NOMO-1 (cell line): ENCODE measurements around the gene IL17RA.
"Not testable (repeated sequence)": the region's sequence is repeated elsewhere in the genome, so short reads cannot be mapped to it uniquely, and the experiment has no call there.

Source experiments
- DNase-seq, 2 experiments: peaks; one replicate each; lab custom pipeline; 2025; ENCODE audit not compliant: unreplicated experiment in 2 of 2; lab: John Stamatoyannopoulos, UW

The IL17RA gene

DNA sequence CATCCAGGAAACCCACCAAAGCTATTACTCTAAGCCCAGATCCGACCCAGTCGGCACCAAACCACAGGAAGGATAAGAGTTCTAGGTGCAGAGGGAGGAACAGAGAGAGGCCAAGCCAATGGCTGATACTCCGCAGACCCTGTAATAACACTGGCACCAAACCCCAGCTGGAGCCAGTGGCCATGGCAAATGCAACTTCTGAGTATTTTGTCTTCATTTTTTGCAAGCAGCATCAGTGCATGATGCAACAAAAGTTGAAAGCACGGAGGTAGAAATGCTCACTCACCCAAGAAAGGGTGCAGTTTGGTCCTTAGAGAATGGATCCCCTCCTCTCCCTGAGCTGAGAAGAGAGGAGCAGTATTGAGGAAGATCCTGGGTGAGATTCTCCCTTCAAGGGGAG, 33.5 kb downstream of the IL17RA start:
- DNase-seq, result no peak

DNA sequence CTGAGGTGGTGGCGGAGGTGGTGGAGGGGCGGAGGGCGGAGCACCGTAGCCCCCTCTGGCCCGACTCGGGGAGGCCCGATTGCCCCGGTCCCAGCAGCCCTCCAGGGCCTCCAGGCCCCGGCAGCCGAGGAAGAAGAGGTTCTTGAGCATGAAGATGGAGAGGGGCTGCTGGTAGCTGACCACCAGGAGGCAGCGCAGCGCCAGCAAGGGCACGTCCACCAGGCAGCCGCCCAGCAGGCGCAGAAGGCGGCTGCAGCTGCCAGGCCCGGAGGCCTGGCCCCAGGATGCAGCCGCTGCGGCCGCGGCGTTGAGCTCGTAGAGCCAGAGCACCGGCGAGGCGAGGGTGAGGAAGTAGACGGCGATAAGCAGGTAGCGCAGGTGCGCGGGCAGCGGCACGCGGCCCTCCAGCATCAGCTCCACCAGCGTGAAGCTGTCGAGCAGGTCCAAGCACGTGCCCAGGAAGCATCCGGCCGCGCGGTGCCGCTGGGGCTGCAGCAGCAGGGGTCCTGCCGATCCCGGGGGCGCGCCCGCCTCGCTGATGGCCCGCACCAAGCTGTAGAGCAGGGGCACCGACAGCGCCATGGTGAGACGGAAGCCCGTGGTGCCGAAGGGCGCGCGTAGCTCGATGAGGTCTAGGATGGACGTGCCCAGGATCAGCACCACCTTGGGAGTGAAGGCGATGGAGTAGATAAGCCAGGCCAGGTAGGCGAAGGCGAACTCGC, 34.8 kb downstream of the IL17RA start:
- DNase-seq, result peak in 1 of 2 experiments; percentile 14

- peak; percentile 27 to 46 for DNase-seq
These were observed 35.5 kb downstream of the IL17RA start for GRCh38 chr22:17120281-17120680.

- peak in 1 of 2 experiments; percentile 43 for DNase-seq
These were observed 36.0 kb downstream of the IL17RA start for GRCh38 chr22:17120711-17121232.

- DNase-seq, result peak; percentile 24 to 58
These were observed 36.7 kb downstream of the IL17RA start, which contains the start of gene TMEM121B for GRCh38 chr22:17121233-17122195. TSS of gene TMEM121B (minus strand) at chr22:17121360. CDS start at chr22:17121127, 233 bp downstream.

DNA sequence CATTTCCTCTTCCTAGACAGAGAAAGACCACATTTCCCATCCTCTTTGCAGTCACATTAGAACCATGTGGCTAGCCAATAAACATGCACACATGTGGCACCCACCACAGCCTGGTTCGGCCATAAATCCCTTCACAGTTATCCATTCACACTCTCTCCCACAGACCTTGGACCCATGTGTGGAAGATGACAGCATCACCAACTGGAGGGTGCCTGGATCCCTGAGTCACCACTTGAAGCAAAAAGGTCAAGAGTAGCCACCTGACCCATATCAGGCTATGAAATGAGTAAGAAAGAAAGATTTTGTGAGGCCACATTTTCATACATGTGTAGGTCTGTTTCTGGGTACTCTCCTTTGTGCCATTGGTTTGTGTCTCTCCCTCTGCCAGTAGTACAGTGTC, 45.4 kb downstream of the IL17RA start:
- no peak for DNase-seq

DNA sequence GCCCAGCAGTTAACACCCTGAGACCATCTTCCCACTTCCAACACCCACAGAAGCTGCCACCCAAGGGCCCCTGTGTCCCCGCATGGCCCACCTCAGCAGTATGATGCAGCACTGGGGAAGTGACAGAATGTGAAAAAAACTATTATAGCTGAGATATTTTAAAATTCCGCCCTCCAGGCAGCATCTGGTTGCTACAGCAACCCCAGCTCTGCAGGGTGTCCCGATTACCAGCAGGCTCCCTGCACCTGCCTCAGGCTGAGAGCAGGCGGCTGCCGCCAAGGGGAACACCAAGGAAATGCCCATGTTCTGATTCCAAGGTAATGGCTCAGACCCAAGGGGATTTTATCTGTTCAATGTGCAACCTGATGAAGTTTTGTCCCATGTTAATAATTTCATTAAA, 46.9 kb downstream of the IL17RA start:
- DNase-seq, result no peak

DNA sequence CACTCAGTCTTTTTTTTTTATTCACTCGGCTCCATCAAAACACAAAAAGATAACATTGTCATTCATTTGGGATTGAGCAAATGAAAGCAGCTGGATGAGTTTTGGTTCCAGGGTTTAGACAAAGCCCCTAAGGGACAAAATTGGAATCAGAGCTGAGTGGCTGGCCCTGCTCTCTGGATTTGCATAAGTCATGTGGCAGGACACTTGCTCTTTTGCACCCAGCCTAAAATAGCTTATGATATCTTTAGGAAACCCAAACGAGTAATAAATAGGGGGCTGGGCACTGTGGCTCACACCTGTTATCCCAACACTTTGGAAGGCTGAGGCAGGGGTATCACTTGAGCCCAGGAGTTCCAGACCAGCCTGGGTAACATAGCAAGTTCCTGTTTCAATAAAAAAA, 47.3 kb downstream of the IL17RA start:
- no peak for DNase-seq

DNA sequence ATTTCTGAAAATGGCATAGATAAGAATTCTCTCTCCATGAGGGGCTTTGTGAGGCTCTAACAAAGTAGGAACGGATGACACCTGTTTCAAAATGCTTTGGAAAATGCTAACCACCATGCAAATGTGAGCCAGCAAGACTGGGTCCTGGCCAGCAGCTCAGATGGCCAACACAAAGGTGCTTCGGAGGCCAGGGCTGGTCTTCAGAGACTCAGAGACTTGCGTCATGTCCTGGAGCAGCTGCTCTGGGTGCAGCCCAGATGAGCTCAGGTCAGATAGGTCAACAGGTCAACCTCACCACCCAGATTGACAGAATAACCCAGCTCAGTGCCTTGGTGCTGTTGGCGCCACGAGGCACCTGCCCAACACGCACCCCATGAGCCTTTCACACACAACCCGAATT, 48.3 kb downstream of the IL17RA start:
- no peak for DNase-seq

GRCh38 chr22:17135153-17135760, 50.5 kb downstream of the IL17RA start:
- DNase-seq, result no peak

- no peak for DNase-seq
These were observed 52.4 kb downstream of the IL17RA start for GRCh38 chr22:17137170-17137569.

DNA sequence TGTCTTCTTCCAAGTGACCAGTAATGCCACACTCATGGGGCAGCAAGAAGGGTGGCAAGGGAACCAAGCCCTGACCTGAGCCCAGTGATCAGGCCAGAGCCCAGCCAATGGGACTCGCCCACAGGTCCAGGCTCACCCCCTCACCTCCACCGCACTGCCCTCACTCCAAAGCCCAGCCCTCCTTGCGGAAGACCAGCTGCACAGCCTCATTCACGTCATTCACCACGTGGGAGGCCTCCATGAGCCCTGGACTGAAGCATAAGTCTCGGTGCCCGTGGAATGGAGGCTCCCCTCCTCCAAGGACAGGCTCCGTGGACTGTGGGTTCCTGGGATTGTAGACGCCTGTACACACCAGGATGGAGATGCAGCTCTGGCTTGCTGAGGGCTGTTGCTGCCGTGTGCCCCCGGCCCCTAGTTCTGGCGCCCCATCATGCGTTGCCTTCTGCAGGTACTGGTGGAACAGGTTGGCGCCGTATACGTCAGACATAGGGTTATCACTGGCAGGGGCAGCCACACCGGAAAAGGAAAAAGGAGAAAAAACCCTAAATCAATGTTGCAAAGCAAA, 53.1 kb downstream of the IL17RA start:
- no peak for DNase-seq

- no peak for DNase-seq
These were observed 53.7 kb downstream of the IL17RA start for GRCh38 chr22:17138513-17138912.

GRCh38 chr22:17140022-17140421, 55.2 kb downstream of the IL17RA start:
- no peak for DNase-seq

GRCh38 chr22:17140826-17141766, 56.3 kb downstream of the IL17RA start:
- no peak for DNase-seq

GRCh38 chr22:17143101-17143500, 58.3 kb downstream of the IL17RA start:
- no peak for DNase-seq

GRCh38 chr22:17143826-17144225, 59.0 kb downstream of the IL17RA start:
- DNase-seq, result no peak

GRCh38 chr22:17145021-17145680, 60.4 kb downstream of the IL17RA start:
- DNase-seq, result no peak

DNA sequence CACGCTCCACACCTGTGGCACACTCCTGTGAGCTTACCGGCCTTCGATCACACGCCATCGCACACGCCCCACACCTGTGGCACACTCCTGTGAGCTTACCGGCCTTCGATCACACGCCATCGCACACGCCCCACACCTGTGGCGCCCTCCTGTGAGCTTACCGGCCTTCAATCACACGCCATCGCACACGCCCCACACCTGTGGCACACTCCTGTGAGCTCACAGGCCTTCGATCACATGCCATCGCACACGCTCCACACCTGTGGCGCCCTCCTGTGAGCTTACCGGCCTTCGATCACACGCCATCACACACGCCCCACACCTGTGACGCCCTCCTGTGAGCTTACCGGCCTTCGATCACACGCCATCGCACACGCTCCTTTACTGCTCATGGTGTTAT, 62.7 kb downstream of the IL17RA start:
- DNase-seq, result not testable (repeated sequence)
